Neural progenitor cell (in vitro differentiated cells): ENCODE results near the gene SMG6.

Experiments
- EZH2 ChIP-seq: fragments of 200-600 bp; sonication (generic); IDR thresholded peaks from 2 replicates; pipeline ENCODE4 v1.6.1; 2017; ENCODE audit warnings: antibody characterized with exemption, mild to moderate bottlenecking, moderate library complexity
- TF ChIP-seq, protein P1 (sequence below): fragments of 200-600 bp; sonication (generic); IDR thresholded peaks from 2 replicates; pipeline ENCODE4 v1.5.1; 2017; ENCODE audit warnings: antibody characterized with exemption, mild to moderate bottlenecking

DNA sequence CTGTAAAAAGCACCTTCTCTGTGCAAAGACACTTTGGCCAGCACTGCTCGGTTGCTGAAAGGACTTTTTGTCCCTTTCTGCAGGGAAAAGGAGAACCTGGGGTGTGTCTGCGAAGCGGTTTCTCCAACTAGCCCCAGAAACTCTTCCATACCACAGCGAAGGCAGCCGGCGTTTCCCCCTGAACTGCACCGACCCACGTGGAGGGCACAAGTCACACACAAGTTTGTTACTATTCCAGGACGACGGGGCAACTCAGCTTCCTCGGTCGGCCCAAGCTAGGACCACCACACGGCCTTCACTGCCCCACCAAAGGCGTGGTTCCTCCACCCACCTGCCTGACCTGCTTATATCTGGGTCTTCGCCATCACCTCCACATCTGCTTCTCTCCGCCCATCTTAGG, 280.3 kb downstream of the SMG6 start:
- TF ChIP-seq, protein P1, sequence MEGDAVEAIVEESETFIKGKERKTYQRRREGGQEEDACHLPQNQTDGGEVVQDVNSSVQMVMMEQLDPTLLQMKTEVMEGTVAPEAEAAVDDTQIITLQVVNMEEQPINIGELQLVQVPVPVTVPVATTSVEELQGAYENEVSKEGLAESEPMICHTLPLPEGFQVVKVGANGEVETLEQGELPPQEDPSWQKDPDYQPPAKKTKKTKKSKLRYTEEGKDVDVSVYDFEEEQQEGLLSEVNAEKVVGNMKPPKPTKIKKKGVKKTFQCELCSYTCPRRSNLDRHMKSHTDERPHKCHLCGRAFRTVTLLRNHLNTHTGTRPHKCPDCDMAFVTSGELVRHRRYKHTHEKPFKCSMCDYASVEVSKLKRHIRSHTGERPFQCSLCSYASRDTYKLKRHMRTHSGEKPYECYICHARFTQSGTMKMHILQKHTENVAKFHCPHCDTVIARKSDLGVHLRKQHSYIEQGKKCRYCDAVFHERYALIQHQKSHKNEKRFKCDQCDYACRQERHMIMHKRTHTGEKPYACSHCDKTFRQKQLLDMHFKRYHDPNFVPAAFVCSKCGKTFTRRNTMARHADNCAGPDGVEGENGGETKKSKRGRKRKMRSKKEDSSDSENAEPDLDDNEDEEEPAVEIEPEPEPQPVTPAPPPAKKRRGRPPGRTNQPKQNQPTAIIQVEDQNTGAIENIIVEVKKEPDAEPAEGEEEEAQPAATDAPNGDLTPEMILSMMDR: no peak
- no peak for TF ChIP-seq EZH2
